Measurements from ENCODE around the gene MPST. TPM values are rescaled to one million over a fixed set of nuclear protein-coding genes. Genes with fewer than 3 reads are reported as not detected.
"Not testable (repeated sequence)": the region's sequence is repeated elsewhere in the genome, so short reads cannot be mapped to it uniquely, and the experiment has no call there.

The MPST gene
- total RNA-seq, 1 experiment from 2014 or later, result 31.4 TPM

DNA sequence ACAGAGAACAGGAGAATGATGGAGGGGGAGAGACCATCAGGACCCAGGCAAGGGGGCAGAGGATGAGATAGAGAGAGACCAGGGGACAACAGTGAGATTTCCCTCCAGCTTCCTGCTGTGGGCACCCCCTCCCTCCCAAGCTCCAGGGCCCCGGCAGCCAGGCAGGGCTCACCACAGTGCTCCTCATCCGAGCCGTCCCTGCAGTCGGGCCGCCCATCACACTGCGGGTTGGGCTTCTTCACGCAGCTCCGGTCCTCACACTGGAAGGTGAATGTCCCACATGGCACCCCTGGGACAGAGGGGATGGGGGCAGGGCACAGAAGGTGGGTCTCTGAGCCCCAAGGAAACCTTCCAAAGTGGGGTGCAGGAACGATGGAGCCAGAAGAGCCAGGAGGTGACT lies 51.2 kb downstream of the MPST start:
- no peaks in the 10 kb centered on the region for H3K4me1 ChIP-seq (ENCODE audit: control insufficient read depth, insufficient read depth, low read length)
- no peak overlapping the region for H3K4me3 ChIP-seq (ENCODE audit: low read depth in 2 of 2, low read length in 2 of 2)
- DNase-seq (ENCODE audit: low read depth, low spot score), result no peak
- no TSS peak for BruUV-seq (replicated peaks)
- intact Hi-C loops (cut with micrococcal nuclease; ENCODE audit: unreplicated experiment) (no loop called here), in situ Hi-C loops (cut with HindIII; ENCODE audit: low pct_unique_long_range_greater_than_20kb, low sequenced_read_pairs) (no loop called here)
- ChIA-PET POLR2A (interaction anchor here (0.9 kb wide), 1 partner anchor 15 kb away, joined by 6 read pairs; no protein-coding TSS in a partner anchor), CTCF (no interaction called here)
- H3K27ac ChIP-seq (ENCODE audit: low read length), result no peak overlapping the region
- no peaks in the 10 kb centered on the region for H3K9me3 ChIP-seq (ENCODE audit: control insufficient read depth, insufficient read depth, low read depth, low read length)
- H3K27me3 ChIP-seq (ENCODE audit: control insufficient read depth, insufficient read depth, low read length), result no peaks in the 10 kb centered on the region
- peak; percentile 47; the same call in 1 of the 2 replicates for ATAC-seq
- H3K36me3 ChIP-seq (ENCODE audit: control insufficient read depth, insufficient read depth, low read length), result no peaks in the 10 kb centered on the region
- TF ChIP-seq POLR2AphosphoS5 (IDR thresholded peaks at IDR 0.05; ENCODE audit: low read depth, low read length), result no peak
- TF ChIP-seq CTCF (IDR thresholded peaks at IDR 0.05), result no peak
- TF ChIP-seq REST (IDR thresholded peaks at IDR 0.05; ENCODE audit: insufficient read depth in 1 of 2, low read depth in 2 of 2, low read length in 1 of 2), result no peak
- no peak for TF ChIP-seq SIN3A (IDR thresholded peaks at IDR 0.05; ENCODE audit: borderline replicate concordance, insufficient read depth, low read depth, low read length)
- no peak for TF ChIP-seq TCF7L2 (IDR thresholded peaks at IDR 0.05; ENCODE audit: low read depth, low read length)

- POLR2A ChIA-PET; H3K4me1 ChIP-seq (ENCODE audit: control insufficient read depth, insufficient read depth, low read length); H3K27ac ChIP-seq (ENCODE audit: low read length); H3K27me3 ChIP-seq (ENCODE audit: control insufficient read depth, insufficient read depth, low read length); DNase-seq (ENCODE audit: low read depth, low spot score); CTCF ChIA-PET; H3K9me3 ChIP-seq (ENCODE audit: control insufficient read depth, insufficient read depth, low read depth, low read length); ATAC-seq; H3K36me3 ChIP-seq (ENCODE audit: control insufficient read depth, insufficient read depth, low read length); in situ Hi-C loops (cut with HindIII; ENCODE audit: low pct_unique_long_range_greater_than_20kb, low sequenced_read_pairs); intact Hi-C loops (cut with micrococcal nuclease; ENCODE audit: unreplicated experiment); H3K4me3 ChIP-seq (ENCODE audit: low read depth in 2 of 2, low read length in 2 of 2); BruUV-seq (replicated peaks): not testable (repeated sequence)
These were observed 52.5 kb downstream of the MPST start for GRCh38 chr22:37071850-37072592.

- no peak for ATAC-seq
- Histone ChIP-seq H3K9me3 (ENCODE audit: control insufficient read depth, insufficient read depth, low read depth, low read length) (no peaks in the 10 kb centered on the region), H3K27ac (ENCODE audit: low read length) (no peak overlapping the region), H3K4me3 (ENCODE audit: low read depth in 2 of 2, low read length in 2 of 2) (no peak overlapping the region), H3K36me3 (ENCODE audit: control insufficient read depth, insufficient read depth, low read length) (no peaks in the 10 kb centered on the region), H3K27me3 (ENCODE audit: control insufficient read depth, insufficient read depth, low read length) (no peaks in the 10 kb centered on the region), H3K4me1 (ENCODE audit: control insufficient read depth, insufficient read depth, low read length) (no peaks in the 10 kb centered on the region)
- BruUV-seq (replicated peaks), result no TSS peak
- intact Hi-C loops (cut with micrococcal nuclease; ENCODE audit: unreplicated experiment) (no loop called here), in situ Hi-C loops (cut with HindIII; ENCODE audit: low pct_unique_long_range_greater_than_20kb, low sequenced_read_pairs) (no loop called here)
- CTCF ChIA-PET, result no interaction called here
- TF ChIP-seq CTCF (IDR thresholded peaks at IDR 0.05), result no peak
- TF ChIP-seq SIN3A (IDR thresholded peaks at IDR 0.05; ENCODE audit: borderline replicate concordance, insufficient read depth, low read depth, low read length), result no peak
- TF ChIP-seq REST (IDR thresholded peaks at IDR 0.05; ENCODE audit: insufficient read depth in 1 of 2, low read depth in 2 of 2, low read length in 1 of 2), result no peak
- TF ChIP-seq POLR2AphosphoS5 (IDR thresholded peaks at IDR 0.05; ENCODE audit: low read depth, low read length), result no peak
- no peak for TF ChIP-seq TCF7L2 (IDR thresholded peaks at IDR 0.05; ENCODE audit: low read depth, low read length)
- DNase-seq (ENCODE audit: low read depth, low spot score), result no peak
- POLR2A ChIA-PET, result no interaction called here
These were observed 53.1 kb downstream of the MPST start for GRCh38 chr22:37072673-37073072.

Data from Panc1 (cell line).